Activated CD4-positive, alpha-beta T cell treated with anti-CD3 and anti-CD28 coated beads, Interleukin-2, amount 50 U/mL, for 1 hour (primary cell): ENCODE measurements around the gene BTBD9.

ENCODE experiments used
- DNase-seq: peaks from one replicate; pipeline ENCODE4 v3.0.0-alpha.2; 2020

The BTBD9 gene

GRCh38 chr6:38639498-38640215 lies at the start of gene BTBD9:
TSS of gene BTBD9 (minus strand) at chr6:38639929.
- peak; percentile 76 for DNase-seq

GRCh38 chr6:38688579-38689087 lies 48.9 kb upstream of the BTBD9 start:
- no peak for DNase-seq

GRCh38 chr6:38687549-38687948 lies 47.8 kb upstream of the BTBD9 start:
- DNase-seq = no peak

- no peak for DNase-seq
Observed at GRCh38 chr6:38687043-38687353, 47.3 kb upstream of the BTBD9 start.

- no peak for DNase-seq
Observed at GRCh38 chr6:38686270-38687042, 46.7 kb upstream of the BTBD9 start.

- no peak for DNase-seq
Observed at GRCh38 chr6:38684904-38685303, 45.2 kb upstream of the BTBD9 start.

- no peak for DNase-seq
Observed at GRCh38 chr6:38684237-38684636, 44.5 kb upstream of the BTBD9 start.

- no peak for DNase-seq
Observed at GRCh38 chr6:38681850-38682249, 42.1 kb upstream of the BTBD9 start.

- DNase-seq = no peak
Observed at GRCh38 chr6:38679668-38680067, 39.9 kb upstream of the BTBD9 start.

- no peak for DNase-seq
Observed at GRCh38 chr6:38678178-38678760, 38.5 kb upstream of the BTBD9 start.

GRCh38 chr6:38676974-38677544 lies 37.3 kb upstream of the BTBD9 start:
- DNase-seq = no peak

GRCh38 chr6:38676236-38676973 lies 36.7 kb upstream of the BTBD9 start:
- DNase-seq = no peak

- DNase-seq = no peak
Observed at GRCh38 chr6:38673397-38674165, 33.9 kb upstream of the BTBD9 start.

GRCh38 chr6:38671885-38672467 lies 32.2 kb upstream of the BTBD9 start:
- DNase-seq = peak; percentile 6

GRCh38 chr6:38658418-38659167 lies 18.9 kb upstream of the BTBD9 start:
- DNase-seq = no peak

GRCh38 chr6:38656896-38657295 lies 17.2 kb upstream of the BTBD9 start:
- no peak for DNase-seq

- DNase-seq = no peak
Observed at GRCh38 chr6:38654263-38654662, 14.5 kb upstream of the BTBD9 start.

- no peak for DNase-seq
Observed at GRCh38 chr6:38651121-38651784, 11.5 kb upstream of the BTBD9 start.

GRCh38 chr6:38650207-38650752 lies 10.6 kb upstream of the BTBD9 start:
- no peak for DNase-seq

- DNase-seq = no peak
Observed at GRCh38 chr6:38649744-38650143, 10.0 kb upstream of the BTBD9 start.
